Suprapubic skin (tissue), 4 donors: ENCODE results near the gene MAD2L2. TPM values are rescaled to one million over a fixed set of nuclear protein-coding genes. Genes with fewer than 3 reads are reported as not detected.
A peak's percentile ranks its signal among the peaks of the same experiment; 100 is the strongest.

ENCODE experiments used
- DNase-seq, 2 donors: peaks; one replicate each; pipeline ENCODE4 v3.0.0-alpha.2; 2019; ENCODE audit warnings: low spot score in 2 of 2
- H3K27ac ChIP-seq: fragments of 200-600 bp; sonication (generic); one replicate; pipeline ENCODE4 v1.5.1; 2019
- H3K27me3 ChIP-seq: fragments of 200-600 bp; sonication (generic); one replicate; pipeline ENCODE4 v1.5.1; 2019
- H3K36me3 ChIP-seq: fragments of 200-600 bp; sonication (generic); one replicate; pipeline ENCODE4 v1.5.1; 2019
- H3K4me1 ChIP-seq: fragments of 200-600 bp; sonication (generic); one replicate; pipeline ENCODE4 v1.5.1; 2019
- H3K4me3 ChIP-seq: fragments of 200-600 bp; sonication (generic); one replicate; pipeline ENCODE4 v1.5.1; 2019; ENCODE audit warnings: mild to moderate bottlenecking
- H3K9me3 ChIP-seq: fragments of 200-600 bp; sonication (generic); one replicate; pipeline ENCODE4 v1.5.1; 2019
- CTCF ChIP-seq, 2 donors: fragments of 200-600 bp in 1 of 2; fragments of 450-650 bp in 1 of 2; sonication (generic) in 1 of 2; IDR thresholded peaks; one replicate each; pipeline ENCODE4 v1.5.1; 2016 to 2019; ENCODE audit warnings: antibody characterized with exemption in 2 of 2, mild to moderate bottlenecking in 1 of 2, moderate library complexity in 1 of 2
- EP300 ChIP-seq: sonication (generic); formaldehyde crosslinking; IDR thresholded peaks from one replicate; pipeline ENCODE4 v1.6.1; 2017; ENCODE audit warnings: antibody characterized with exemption
- POLR2A ChIP-seq, 2 donors: fragments of 450-650 bp; IDR thresholded peaks; one replicate each; pipeline ENCODE4 v1.6.1; 2017; ENCODE audit warnings: antibody characterized with exemption in 2 of 2, mild to moderate bottlenecking in 2 of 2, moderate library complexity in 2 of 2
- POLR2AphosphoS5 ChIP-seq, 3 donors: sonication (generic); formaldehyde crosslinking; IDR thresholded peaks; one replicate each; pipeline ENCODE4 v1.6.1; 2017; ENCODE audit warnings: antibody characterized with exemption in 3 of 3
- WGBS: methylation state at CpG from one replicate; pipeline ENCODE4 v1.1.5; 2018; 5-methylcytosine and 5-hydroxymethylcytosine counted together
- total RNA-seq, 4 donors: library from RNA; depleted of rRNA; stranded (reverse); fragments of >200 nt; gene quantifications; one replicate each; pipeline ENCODE4 v1.1.0, GENCODE V29; 2016

MAD2L2 gene
- total RNA-seq, 4 donors from 2014 or later: 25.4 to 35.0 (median 32.7) TPM

DNA sequence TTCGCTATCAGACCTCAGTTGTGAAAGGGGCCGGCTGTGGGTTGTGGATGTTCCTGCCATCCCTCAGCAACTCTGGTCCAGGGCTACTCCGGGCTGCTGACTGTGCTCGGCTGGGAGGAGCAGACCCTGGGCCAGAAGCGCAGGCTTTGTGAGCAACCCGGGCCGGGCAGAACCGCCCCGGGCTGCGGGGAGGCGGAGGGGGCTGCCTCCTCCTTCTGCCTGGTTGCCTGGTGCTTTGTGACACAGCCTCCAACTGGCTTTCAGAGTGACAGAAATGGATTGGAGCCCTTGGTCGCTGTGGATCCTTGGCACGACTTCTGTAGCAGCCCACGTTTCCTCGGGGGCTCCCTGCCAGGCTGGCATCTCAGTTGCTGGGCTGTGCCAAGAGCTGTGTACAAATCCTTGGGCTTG, 20.6 kb upstream of the MAD2L2 start:
- Histone ChIP-seq H3K4me1 (peaks cover 14% of the 10 kb centered on the region), H3K36me3 (no peaks in the 10 kb centered on the region), H3K27ac (no peak overlapping the region), H3K4me3 (peak overlapping the region; percentile 19), H3K27me3 (peaks cover 50% of the 10 kb centered on the region), H3K9me3 (no peaks in the 10 kb centered on the region)
- TF ChIP-seq POLR2A (IDR thresholded peaks at IDR 0.05) (no peak), CTCF (IDR thresholded peaks at IDR 0.05) (no peak), EP300 (no peak), POLR2AphosphoS5 (IDR thresholded peaks at IDR 0.05) (no peak)
- no peak for DNase-seq
- WGBS: 32% methylated on average over 4 of the region's 15 CpGs

DNA sequence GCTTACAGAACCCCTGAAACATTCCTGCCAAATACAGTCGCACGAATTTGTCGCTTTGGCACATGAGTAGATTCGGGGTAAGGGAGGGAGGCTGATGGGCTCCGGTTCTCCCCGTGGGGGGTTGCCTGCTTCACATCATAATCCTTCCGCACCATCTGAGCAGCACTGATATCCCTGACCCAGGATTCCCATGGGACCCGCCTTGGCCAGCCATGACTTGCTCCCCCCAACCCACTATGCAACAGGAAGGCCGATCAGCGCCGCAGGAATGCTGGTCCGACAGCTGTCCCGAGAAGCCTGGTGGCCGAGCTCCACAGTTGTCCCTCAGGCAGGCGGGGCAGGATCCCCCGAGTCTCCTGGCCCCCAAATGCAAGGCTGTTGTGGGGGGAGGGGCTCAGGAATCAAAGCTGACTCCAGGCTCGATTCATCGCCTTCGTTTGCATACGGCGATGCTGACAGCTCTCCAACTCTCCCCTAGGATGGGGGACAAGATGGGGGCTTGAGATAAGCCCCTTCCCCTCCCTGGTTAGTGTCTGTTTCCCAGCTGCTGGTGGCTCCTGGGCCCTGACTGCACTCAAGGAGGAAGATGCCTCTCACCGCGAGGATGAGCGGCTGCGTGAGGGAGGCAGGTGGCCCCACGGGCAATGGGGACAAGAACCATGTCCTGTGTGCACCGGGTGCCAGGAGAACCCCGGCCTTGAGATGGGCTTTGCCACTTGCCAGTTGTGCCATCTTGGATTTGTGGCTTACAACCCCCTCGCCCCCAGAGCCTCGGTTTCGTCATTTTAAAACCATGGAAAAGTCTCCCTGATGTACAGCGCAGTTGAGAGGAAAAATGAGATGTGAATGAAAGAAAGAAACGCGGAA, 19.9 kb upstream of the MAD2L2 start:
- peaks cover 14% of the 10 kb centered on the region for H3K4me1 ChIP-seq
- H3K4me3 ChIP-seq: no peak overlapping the region
- H3K36me3 ChIP-seq: no peaks in the 10 kb centered on the region
- H3K9me3 ChIP-seq: no peaks in the 10 kb centered on the region
- no peak for TF ChIP-seq POLR2AphosphoS5 (IDR thresholded peaks at IDR 0.05)
- TF ChIP-seq POLR2A (IDR thresholded peaks at IDR 0.05): no peak
- TF ChIP-seq EP300: no peak
- no peak for TF ChIP-seq CTCF (IDR thresholded peaks at IDR 0.05)
- H3K27ac ChIP-seq: no peak overlapping the region
- H3K27me3 ChIP-seq: peaks cover 50% of the 10 kb centered on the region
- no peak for DNase-seq
- 56% methylated on average over 20 of the region's 34 CpGs for WGBS

- Histone ChIP-seq H3K4me3 (no peak overlapping the region), H3K9me3 (no peaks in the 10 kb centered on the region), H3K36me3 (no peaks in the 10 kb centered on the region), H3K4me1 (peaks cover 20% of the 10 kb centered on the region), H3K27ac (no peak overlapping the region), H3K27me3 (peaks cover 53% of the 10 kb centered on the region)
- TF ChIP-seq POLR2AphosphoS5 (IDR thresholded peaks at IDR 0.05): no peak
- no peak for TF ChIP-seq POLR2A (IDR thresholded peaks at IDR 0.05)
- TF ChIP-seq CTCF (IDR thresholded peaks at IDR 0.05): no peak
- no peak for TF ChIP-seq EP300
- 64% methylated on average over 2 of the region's 5 CpGs for WGBS
- no peak for DNase-seq
Measured at GRCh38 chr1:11697893-11698210, 16.9 kb upstream of the MAD2L2 start.

- Histone ChIP-seq H3K9me3 (no peaks in the 10 kb centered on the region), H3K36me3 (no peaks in the 10 kb centered on the region), H3K27ac (no peak overlapping the region), H3K4me1 (peaks cover 26% of the 10 kb centered on the region), H3K4me3 (no peak overlapping the region), H3K27me3 (peaks cover 54% of the 10 kb centered on the region)
- TF ChIP-seq CTCF (IDR thresholded peaks at IDR 0.05): no peak
- no peak for TF ChIP-seq EP300
- no peak for TF ChIP-seq POLR2AphosphoS5 (IDR thresholded peaks at IDR 0.05)
- no peak for TF ChIP-seq POLR2A (IDR thresholded peaks at IDR 0.05)
- no peak for DNase-seq
- 82% methylated on average over 7 of the region's 8 CpGs for WGBS
Measured at GRCh38 chr1:11697188-11697892, 16.4 kb upstream of the MAD2L2 start.

GRCh38 chr1:11695861-11696260, 14.9 kb upstream of the MAD2L2 start:
- no peak overlapping the region for H3K27ac ChIP-seq
- no peaks in the 10 kb centered on the region for H3K9me3 ChIP-seq
- no peak overlapping the region for H3K4me3 ChIP-seq
- TF ChIP-seq POLR2A (IDR thresholded peaks at IDR 0.05): no peak
- TF ChIP-seq EP300: no peak
- TF ChIP-seq POLR2AphosphoS5 (IDR thresholded peaks at IDR 0.05): no peak
- TF ChIP-seq CTCF (IDR thresholded peaks at IDR 0.05): no peak
- no peak for DNase-seq
- H3K27me3 ChIP-seq: peaks cover 54% of the 10 kb centered on the region
- no peaks in the 10 kb centered on the region for H3K36me3 ChIP-seq
- peaks cover 29% of the 10 kb centered on the region for H3K4me1 ChIP-seq
- WGBS: 90% methylated on average over 6 of the region's 6 CpGs
